Right ventricle myocardium inferior (tissue), 1 donor: Measurements from ENCODE around the gene SCAMP4. TPM values are rescaled to one million over a fixed set of nuclear protein-coding genes. Genes with fewer than 3 reads are reported as not detected.

Experiments
- ATAC-seq: fragments of 200-7000 bp; cut with Tn5 transposase; one replicate; pipeline ENCODE4 v1.9.1; 2020; ENCODE audit warnings: mild to moderate bottlenecking, moderate library complexity
- DNase-seq: peaks from one replicate; pipeline ENCODE4 v3.0.0; 2021; ENCODE audit errors: missing footprints
- intact Hi-C: fragments of 100-400 bp; cut with DNase I; formaldehyde crosslinking; loops from one replicate; pipeline ENCODE4 v1.11.0; 2022
- total RNA-seq: library from RNA; stranded (reverse); fragmentation: NEBNext Ultra II Directional; extraction: Animal tissue kit (Norgen Biotek cat#: 25700); gene quantifications from one replicate; pipeline ENCODE4 v1.2.1, GENCODE V29; 2021
- donor health status: DM: no; HTN: yes; CAD: no; lungs with severe emphysema.

Gene SCAMP4
- total RNA-seq, 1 donor from 2014 or later = 17.9 TPM

DNA sequence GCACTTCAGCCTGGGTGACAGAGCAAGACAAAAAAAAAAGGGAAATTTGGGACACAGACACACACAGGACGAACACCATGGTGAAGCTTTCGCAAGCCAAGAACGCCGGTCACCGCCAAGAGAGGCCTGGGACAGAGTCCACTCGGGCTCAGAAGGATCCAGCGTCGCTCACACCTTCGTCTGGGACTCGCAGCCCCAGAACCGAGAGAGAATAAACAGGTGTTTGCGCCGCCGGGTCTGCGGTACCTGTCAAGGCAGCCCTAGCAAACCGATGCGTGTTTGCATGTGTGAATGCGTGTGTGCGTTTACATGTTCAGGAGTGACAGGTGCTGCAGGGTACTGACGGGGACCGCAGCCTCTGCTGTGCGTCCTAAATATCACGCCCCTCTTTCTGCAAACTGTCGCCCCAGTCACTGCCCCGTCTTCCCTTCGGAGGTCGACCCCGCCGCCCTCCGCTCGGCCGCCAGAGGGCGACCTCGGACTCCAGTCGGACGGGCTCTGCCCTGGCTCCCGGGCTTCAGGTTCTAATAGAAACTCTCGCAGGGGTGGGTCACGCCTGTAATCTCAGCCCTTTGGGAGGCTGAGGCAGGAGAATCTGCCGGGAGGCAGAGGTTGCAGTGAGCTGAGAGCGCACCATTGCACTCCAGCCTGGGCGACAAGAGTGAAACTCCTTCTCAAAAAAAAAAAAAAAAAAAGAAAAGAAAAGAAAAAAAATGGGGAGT lies 24.0 kb downstream of the SCAMP4 start:
- DNase-seq (peak; percentile 93), ATAC-seq (peak; percentile 91)
- intact Hi-C loops = loop anchor here (2.0 kb wide), 1 partner anchor 64 kb away; no protein-coding TSS in a partner anchor

DNA sequence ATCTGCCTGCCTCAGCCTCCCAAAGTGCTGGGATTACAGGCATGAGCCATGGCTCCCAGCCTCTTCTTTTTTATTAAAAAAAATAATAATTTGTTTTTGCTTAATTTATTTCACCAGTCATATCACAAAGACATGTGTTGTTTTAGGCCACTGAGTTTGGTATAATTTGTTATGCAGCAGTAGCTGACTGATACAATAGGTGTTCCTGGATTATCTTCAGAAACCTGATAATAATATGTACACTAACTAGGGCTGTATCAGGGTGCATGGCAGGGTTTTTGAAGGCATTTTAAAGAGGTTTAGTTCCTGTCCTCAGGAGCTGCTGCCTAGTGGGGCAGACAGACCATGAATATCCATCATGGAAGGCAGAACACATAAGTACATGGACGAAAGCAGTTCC lies 26.2 kb downstream of the SCAMP4 start:
- DNase-seq (no peak), ATAC-seq (no peak)
- intact Hi-C loops = no loop called here

DNA sequence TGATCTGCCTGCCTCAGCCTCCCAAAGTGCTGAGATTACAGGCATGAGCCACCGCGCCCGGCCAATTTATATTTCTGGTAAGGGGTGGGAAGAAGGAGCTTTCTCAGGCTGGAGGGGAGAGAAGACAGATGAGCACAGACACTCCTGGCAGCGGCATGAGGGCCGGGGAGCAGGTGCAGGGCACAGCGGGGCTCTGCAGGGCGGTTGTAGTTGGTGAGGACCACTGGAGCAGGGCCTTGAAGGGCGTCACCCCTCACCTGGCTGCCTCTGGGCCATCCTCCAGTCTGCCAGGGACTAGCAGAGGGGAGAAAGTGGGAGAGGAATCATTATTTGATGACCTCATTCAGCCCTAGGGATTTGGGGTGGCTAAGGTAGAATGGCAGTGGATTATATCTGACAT lies 27.2 kb downstream of the SCAMP4 start:
- DNase-seq (no peak), ATAC-seq (no peak)
- intact Hi-C loops = no loop called here

DNA sequence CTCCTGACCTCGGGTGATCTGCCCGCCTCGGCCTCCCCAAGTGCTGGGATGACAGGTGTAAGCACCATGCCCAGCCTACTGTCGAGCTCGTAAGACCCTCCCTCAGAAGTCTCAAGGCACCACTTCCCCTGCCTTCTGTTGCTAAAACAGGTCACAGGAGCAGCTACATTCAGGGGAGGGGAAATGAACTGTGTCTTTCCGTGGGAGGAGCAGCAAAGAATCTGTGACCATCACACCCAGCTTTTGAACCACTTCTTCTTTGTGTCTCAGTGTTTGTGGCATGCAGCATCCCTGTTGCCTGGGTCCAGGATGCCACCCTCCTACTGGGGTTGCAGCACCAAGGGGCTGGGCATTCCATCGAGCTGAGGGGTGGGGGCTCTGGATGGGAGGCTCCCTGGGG lies 28.0 kb downstream of the SCAMP4 start:
- intact Hi-C loops = no loop called here
- no peak for DNase-seq
- ATAC-seq = no peak

DNA sequence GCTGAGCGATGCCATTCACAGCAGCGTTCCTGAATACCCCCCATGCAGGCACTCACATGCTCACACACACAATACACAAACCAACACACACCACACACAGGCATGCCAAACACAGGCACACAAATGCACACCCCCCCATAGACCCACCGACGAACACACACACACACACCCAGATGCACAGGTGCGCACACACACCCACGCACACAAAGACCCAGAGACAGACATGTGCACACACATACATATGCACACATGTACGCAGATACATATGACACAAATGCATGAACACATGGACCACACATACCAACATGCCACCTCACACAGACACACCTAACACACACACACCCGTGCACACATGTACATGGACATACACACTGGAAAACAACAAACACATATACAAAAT lies 28.7 kb downstream of the SCAMP4 start:
- intact Hi-C loops = no loop called here
- ATAC-seq = no peak
- no peak for DNase-seq

DNA sequence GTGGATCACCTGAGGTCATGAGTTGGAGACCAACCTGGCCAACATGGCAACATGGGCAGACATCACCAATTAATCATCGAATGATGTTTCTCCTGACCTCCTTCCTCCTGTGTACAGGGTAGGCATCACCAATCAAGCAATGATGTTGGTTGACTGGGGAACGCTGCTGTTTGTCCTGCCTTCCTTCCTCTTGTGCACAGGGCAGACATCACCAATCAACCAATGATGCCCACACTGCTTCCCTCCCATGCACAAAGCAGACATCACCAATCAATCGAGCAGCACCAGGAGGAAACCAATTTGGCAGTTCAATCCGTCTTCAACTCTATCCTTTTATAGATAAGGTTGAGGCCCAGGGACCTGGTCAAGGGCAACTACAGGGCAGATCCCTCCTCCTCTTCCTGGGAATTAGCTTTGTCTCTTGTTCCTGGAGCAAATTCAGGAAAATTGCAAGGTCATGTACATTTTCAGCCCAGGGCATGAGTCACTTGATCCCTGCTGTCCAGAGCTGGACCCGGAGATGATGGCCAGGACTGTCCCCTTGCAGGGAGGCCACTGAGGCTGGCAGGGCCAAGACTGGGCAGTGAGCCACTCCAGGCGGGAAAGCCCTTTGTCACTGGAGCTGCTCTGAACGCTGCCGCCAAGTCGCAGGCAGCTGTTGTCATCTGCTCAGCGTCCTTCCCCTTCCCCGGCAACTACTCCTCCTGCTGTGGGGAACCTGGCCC lies 30.4 kb downstream of the SCAMP4 start:
- DNase-seq (no peak), ATAC-seq (no peak)
- intact Hi-C loops = no loop called here

DNA sequence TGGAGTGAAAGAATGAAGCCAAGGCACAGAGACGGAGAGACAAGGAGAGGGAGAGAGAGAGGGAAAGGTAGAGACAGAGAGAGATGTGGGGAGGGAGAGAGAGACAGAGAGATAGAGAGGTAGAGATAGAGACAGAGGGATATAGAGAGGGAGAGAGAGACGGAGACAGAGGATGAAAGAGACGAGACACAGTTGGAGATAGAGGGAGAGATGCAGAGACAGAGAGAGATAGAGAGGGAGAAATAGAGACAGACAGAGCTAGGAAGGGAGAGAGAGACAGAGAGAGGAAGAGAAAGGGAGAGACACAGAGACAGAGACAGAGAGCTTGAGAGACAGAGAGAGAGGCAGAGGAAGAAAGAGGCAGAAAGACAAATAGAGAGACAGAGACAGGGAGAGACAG lies 31.2 kb downstream of the SCAMP4 start:
- ATAC-seq = no peak
- intact Hi-C loops = no loop called here
- no peak for DNase-seq

DNA sequence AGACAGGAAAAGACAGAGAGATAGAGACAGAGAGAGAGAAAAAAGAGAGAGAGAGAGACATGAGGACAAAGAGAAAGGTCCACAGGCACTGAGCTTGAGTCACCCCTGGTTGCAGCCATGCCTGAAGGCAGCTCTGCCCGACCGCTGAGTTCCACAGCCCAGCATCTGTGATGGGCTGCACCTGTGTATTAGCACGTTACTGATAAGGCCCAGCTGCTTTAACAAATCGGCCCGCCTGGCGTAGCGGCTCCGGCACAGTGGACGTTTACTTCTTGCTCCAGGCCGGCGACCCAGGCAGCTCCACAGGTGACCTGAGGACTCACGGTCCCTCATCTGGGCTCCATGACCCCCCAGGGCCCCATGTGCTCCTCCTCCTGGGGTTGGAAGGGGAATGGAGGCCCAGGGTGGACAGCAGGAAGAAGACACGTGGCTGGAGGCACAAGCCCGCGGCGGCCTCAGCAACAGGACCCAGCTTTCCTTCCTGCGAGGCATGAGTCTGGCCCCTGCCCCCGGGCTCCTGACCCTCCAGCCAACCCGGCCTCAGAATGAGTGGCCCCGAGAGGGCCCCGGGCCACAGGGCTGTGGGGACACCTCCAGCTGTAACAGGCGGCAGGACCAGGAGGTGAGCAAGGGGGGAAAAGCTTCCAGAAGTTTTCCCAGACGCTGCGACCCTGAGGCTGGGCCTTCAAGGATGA lies 31.9 kb downstream of the SCAMP4 start:
- DNase-seq = no peak
- no peak for ATAC-seq
- intact Hi-C loops = no loop called here

DNA sequence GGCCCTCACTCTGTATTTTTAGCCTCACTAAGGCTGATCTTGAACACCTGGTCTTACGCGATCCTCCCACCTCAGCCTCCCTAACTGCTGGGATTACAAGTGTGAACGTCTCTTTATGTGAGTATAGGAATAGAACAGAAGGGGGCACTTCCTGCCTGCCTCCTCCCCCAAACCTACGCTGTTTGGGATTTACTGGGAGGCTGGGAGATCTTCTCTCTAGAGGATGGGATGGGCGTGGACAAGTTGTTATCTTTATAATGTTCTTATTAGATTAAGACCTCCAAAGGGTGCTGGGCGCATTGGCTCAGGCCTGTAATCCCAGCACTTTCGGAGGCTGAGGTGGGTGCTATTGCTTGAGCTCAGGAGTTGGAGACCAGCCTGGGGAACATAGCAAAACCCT lies 32.9 kb downstream of the SCAMP4 start:
- ATAC-seq (no peak), DNase-seq (no peak)
- intact Hi-C loops = no loop called here

DNA sequence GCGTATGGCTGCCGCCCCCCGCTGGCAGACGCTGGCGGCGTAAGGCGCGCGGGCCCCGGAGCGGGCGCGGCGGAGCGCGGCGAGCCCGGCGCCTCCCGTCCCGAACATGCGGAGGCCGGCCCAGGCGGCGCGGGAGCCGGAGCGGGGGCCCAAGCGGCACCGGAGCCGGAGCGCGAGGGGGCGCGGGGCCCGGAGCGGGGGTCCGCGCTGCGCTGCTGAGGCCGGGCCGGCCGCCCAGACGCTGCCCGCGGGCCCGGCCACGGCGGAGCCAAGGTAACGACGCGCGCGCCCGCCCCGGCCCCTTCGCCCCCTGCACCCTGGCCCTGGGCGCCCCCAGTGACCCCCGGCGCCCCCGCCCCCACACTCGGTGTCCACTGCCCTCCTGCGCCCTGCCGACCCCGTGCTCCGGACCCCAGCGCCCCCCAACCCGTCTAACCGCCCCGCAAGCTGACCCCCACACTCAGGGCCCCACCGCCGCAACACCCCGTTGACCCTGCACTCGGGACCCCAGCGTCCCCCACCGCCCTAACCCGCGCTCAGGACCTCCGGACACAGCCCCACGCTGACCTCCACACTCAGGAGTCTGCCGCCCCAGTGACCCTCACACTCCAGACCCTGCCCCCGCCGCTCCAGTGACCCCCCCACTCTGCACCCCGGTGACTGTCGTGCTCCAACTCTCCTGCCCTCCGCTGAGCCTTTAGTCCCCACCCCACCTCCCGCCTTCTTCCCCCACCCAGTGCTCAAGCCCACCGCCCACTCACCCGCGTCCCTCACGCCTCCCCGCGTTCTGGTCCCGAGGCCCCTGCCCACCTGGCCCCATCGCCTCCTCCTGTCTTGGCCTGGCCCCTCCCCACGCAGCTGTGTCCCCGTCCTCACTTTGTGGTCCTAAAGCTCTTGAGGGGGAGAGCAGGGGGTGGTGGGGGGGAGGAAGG lies 36.2 kb downstream of the SCAMP4 start, which contains the start of gene CSNK1G2:
Gene CSNK1G2 (plus strand): TSS at position 27 of the 932 bp plus-strand sequence. CDS start 28,601 bp downstream, outside the sequence.
- intact Hi-C loops = no loop called here
- DNase-seq (no peak), ATAC-seq (no peak)

DNA sequence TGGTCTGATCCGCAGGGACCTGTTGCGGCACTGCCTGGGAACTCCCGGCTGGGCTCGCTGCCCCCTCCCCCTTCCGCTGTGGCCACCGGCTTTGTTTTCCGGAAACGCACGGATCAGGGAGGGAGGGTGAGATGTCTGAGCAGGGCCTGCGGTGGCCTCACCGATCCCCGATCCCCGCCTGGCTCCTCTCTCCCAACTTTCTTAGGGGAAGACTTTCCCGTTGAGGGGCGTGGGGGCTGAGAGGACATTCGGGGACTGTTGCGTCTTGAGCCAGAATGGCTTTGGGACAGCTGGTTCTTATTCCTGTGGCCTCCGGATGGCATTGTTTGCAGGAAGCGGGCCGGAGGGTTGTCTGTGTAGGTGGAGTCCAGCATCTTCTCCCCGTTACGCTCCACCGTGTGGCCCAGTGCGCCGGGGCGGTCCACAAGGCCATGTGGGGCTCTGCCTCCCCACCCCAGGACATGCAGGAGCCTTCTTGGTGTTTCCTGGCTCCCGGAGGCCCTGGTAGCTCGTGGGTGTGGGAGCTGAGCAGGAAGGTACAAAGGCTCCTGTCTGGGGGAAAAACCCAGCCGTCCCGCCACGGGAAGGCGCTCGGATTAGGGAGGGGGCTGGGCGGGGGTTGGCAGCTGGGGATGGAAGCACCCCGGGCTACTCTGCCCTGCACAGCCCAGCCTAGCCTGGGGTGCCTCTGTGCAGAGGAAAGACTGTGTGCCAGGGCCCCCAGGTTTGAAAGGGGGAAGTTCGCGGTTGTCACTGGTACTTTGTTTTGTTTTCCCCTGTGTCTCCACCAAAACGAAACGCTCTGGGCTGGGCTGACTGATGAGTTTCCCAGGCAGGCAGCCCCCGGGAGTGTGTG lies 37.1 kb downstream of the SCAMP4 start:
- intact Hi-C loops = no loop called here
- DNase-seq (no peak), ATAC-seq (peak; percentile 22)

DNA sequence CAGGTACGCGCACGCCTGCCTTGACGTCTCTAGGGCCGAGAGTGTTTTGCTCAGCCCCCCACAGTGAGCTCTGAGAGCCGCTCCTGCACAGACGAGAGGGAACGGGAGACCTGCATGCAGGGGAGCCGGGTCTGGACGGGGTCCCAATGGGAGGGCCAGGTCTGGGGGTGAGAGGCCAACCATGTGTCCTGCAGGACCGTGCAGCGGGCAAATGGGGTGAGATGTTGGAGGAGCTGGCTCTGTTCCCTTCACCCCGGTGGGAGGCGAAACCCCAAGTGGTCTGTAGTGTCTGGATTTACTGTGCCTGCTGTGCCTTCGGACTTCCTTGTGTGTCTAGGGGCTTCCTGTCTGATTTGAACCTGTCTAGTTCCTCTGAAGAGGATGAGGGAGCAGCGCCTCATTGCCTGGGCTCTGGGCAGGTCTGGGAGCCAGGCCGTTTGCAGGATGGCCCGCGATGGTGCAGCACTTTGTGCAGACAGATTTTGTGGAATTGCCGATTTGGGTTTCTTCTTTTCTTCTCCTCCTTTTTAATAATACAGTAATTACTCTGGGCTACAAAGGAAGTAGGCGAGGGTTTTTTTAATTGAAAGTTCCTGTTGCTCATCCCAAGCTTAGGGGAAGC lies 37.8 kb downstream of the SCAMP4 start:
- intact Hi-C loops = no loop called here
- ATAC-seq (no peak), DNase-seq (no peak)

DNA sequence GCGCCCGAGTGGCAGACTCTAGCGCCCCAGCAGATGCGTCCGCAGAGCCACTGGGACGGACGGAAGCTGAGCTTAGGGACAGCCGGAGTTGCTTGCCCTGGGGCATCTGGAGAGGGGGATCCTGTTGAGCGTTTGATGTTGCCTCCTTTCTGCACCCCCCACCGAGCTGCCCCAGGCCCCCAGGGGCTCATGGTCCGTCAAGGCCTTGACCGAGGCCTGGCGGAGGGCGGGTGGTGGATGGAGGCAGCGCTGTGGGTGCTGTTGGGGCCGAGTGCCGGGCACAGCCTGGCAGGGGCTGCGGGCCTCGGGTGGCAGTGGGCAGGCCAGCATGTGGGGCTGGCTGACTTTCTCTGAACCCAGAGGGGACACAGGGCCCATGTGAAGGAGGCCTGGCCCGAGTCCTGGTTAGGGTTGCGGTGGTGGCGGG lies 38.5 kb downstream of the SCAMP4 start:
- DNase-seq (no peak), ATAC-seq (no peak)
- intact Hi-C loops = no loop called here

DNA sequence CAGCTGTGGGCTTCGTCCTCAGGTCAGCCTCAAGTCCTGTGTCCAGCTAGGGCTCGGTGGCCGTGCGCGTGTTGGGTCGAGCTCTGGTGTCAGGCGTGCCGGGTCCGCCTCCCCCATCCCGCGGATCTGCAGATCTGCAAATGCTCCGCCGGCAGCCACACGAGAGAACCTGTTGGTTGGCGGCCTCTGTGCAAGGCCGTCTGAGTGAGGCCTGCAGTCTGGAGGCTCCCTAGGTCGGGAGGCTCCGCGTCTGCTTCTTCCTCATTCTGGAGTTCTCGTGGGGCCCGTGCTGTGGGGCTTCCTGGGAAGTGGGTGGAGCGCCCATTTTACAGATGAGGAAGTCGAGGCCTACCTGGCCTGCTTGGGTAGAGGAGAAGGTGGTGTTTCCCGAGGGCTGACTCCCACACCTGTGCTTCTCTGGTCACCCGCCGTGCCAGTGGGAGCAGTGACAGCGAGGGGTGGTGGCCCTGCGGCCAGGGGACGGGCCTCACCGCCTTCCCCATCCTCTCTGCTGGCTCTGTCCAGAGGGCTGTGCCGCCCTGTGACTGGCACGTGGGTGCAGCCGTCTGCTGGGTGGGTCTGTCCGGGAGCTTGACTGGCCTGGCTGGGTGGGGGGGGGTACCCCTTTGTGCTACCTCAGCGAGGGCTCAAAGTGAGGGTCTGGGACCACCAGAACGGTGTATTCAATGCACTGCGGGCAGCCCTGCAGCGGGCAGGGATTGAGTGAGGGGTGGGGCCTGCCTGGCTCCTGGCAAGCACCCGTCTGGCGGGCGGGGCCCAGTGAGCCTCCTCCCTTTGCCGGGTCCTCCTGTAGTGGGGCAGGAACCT lies 39.1 kb downstream of the SCAMP4 start:
- DNase-seq (no peak), ATAC-seq (no peak)
- intact Hi-C loops = no loop called here

DNA sequence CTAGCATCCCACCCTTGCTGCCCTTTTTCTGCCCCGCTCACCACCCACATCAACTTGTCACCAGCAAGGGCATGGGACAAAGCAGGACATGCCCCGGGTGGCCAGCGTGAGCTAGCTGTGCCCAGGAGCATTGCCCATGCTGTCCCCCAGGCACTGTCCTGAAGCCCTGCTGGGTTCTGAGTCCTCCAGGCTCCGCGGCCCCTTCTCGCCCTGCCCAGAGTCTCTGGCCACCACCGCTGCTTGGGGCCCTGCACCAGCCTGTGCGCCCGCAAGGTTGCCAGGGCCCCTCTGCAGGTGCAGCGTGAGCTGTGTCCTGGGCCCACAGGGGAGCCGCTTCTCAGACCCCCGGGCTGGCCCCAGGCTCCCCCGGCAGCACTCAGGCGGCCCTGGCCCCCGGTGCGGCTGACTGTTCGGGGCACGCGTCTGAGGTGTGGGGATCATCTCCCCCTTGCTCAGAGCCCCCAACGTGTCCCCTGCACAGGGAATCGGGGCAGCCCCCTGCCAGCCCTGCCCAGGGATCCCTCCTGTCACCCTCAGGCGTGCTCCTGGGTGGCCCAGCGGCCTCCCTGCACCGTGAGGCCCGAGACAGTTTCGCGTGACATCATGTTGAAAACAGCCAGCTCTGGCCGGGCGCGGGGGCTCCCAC lies 39.8 kb downstream of the SCAMP4 start:
- no peak for ATAC-seq
- DNase-seq = no peak
- intact Hi-C loops = no loop called here

DNA sequence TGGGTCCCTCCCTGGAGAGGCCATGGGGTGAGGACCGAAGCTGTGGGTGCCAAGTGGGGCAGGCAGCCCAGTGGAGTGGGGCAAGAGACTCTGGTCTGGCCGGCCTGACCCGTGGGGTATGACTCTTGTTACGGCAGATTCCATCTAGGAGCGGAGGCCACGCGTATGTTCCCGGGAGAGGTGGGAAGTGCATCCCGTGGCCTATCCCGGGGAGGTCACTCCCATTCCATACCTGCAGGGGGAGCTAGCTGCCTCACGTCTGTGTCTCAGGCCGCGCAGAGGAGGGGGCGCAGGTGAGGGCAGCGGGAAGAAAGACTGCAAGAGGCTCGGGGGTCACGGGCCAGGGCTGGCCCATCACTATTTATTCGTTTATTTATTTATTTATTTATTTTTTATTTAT lies 40.7 kb downstream of the SCAMP4 start:
- no peak for ATAC-seq
- intact Hi-C loops = no loop called here
- DNase-seq = no peak
